HG03378 (cell line): Measurements from ENCODE around the gene MUC13.
"Not testable (repeated sequence)": the region's sequence is repeated elsewhere in the genome, so short reads cannot be mapped to it uniquely, and the experiment has no call there.

Source experiments
- ATAC-seq: cut with Tn5 transposase; IDR thresholded peaks from one replicate; pipeline ENCODE4 v1.9.1; 2021; ENCODE audit warnings: mild to moderate bottlenecking, moderate library complexity; ENCODE audit not compliant: unreplicated experiment

MUC13 gene, protein sequence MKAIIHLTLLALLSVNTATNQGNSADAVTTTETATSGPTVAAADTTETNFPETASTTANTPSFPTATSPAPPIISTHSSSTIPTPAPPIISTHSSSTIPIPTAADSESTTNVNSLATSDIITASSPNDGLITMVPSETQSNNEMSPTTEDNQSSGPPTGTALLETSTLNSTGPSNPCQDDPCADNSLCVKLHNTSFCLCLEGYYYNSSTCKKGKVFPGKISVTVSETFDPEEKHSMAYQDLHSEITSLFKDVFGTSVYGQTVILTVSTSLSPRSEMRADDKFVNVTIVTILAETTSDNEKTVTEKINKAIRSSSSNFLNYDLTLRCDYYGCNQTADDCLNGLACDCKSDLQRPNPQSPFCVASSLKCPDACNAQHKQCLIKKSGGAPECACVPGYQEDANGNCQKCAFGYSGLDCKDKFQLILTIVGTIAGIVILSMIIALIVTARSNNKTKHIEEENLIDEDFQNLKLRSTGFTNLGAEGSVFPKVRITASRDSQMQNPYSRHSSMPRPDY

DNA sequence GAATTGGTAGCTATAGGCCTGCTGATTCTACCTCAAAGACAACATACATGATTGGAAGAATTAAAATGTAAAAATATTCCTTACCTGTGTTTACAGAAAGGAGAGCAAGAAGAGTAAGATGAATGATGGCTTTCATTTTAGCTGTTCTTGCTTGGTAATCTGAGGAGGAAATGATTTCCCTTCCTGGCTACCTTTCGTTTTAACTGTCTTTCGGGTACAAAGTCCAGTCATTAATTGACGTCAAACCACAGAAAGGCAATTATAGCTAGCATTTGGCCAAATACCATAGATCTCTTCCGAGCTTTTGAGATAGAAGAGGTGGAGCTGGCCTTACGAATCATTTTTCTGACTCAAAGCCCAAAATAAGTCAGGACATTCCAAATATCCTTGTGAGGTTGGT lies at the start of gene MUC13:
TSS of gene MUC13 (minus strand) at position 175 of the 400 bp plus-strand sequence. CDS start at position 136, 39 bp downstream.
- no peak for ATAC-seq

DNA sequence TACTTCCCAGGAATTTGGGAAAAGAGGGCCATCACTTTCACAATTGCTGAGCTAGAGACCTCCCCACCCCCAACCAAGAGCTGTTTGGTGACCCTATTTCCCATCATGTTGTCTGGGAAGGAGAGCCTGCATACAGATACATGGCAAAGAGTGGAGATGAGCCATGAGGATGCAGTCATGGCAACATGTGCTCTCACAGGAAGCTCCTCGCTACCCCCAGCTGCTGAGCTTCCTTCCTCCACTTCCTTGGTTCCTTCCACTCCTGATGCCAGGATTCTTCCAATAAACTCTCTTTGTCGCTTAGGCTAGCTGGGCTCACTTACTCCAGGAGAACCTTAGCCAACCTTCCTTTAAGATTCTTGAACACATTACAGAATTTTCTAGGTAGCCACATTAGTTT lies 48.3 kb upstream of the MUC13 start:
- ATAC-seq: no peak

DNA sequence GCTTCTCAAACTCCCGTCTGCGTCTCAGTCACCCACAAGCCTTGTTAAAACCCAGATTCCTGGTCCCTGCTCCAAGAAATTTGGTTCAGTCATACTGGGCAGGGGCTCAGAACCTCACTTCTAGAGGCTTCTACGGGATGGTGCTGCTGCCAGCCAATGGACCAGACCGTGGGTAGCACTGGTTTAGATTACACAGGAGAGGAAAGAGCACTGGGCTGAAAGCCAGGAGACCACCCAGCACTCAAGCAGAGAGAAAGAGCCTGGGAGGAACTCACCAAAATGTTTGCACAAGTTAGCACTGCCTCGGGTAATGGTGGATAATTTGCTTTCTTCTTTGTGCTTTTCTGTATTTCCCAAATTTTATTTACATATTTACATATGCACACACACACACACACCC lies 46.9 kb upstream of the MUC13 start:
- ATAC-seq: no peak

DNA sequence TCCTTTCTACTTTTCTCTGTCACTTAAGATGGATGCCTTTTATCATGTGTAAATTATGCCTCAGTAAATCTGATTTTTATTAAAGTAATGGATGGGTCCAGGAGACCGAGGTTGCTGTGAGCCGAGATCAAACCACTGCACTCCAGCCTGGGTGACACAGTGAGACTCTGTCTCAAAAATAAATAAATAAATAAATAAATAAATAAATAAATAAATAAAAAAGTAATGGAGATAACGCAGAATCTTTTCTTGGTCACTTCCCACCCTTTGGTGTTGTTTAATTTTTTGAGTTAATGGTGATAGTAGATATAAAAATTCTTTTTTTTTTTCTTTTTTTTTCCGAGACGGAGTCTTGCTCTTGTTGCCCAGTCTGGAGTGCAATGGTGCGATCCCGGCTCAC lies 44.1 kb upstream of the MUC13 start:
- ATAC-seq: no peak

DNA sequence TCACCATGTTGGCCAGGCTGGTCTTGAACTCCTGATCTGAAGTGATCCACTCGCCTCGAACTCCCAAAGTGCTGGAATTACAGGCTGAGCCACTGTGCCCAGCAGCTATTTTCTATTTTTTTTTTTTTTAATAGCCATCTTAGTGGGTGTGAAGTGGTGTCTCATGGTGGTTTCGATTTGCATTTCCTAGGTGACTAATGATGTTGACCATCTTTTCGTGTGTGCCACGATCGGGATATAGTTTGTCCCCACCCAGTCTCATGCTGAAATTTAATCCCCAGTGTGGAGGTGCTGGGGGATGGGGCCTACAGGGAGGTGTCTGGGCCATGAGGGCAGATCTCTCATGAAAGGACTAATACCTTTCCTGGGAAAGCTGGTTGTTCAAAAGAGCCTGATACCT lies 41.8 kb upstream of the MUC13 start:
- ATAC-seq: no peak

DNA sequence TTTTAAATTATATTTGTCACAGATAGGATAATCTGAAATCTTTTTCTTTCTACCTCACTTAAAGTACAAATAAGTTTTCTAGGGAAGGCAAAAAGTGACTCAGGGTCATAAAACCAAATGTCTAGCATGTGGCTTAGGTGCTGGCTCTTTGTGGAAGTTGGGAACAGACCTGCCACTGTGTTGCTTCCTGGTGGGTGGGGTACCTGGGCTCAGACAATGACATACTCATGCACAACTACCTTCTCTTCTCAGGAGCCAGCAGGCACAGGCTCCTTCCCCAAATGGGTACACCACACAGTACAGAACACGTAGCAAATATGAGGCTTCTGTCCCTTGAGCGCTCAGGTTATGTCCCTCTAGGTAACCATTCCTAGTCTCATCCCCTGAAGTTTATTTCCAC lies 40.1 kb upstream of the MUC13 start:
- ATAC-seq: no peak

DNA sequence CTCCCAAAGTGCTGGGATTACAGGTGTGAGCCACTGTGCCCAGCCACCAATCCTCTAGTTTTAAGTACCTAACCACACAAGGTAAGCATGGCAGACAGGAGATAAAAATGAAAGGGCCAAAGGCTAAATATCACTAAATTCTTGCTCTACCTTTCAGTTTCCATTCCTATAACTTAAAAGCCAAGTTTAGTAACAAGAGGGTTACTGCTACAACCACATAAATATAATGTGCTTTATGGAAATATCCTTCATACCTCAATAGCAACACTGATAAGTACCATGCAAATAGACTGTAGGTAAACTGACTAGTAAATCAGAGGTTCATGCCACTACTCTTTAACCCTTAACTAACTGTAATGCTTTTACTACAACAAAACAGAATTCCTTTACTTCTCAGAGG lies 38.7 kb upstream of the MUC13 start:
- no peak for ATAC-seq

DNA sequence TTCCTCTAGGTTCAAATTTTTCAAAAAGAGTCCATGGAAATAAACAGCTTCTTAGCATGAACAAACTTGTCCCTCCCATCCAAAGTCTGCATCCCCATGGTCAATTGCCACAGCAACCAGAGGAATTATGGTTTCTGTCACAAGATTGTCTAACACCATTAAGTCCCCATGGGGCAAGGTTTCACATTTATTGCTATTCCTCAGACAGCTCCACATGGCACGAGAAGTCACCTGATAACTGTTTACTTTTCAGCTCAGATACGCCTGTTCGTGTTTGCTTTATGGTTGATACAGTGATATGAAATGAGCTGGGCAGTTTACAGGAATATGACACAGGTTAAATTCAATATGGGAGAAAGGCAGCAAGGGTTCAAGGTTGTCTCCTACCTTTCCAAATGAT lies 37.9 kb upstream of the MUC13 start:
- ATAC-seq: no peak

DNA sequence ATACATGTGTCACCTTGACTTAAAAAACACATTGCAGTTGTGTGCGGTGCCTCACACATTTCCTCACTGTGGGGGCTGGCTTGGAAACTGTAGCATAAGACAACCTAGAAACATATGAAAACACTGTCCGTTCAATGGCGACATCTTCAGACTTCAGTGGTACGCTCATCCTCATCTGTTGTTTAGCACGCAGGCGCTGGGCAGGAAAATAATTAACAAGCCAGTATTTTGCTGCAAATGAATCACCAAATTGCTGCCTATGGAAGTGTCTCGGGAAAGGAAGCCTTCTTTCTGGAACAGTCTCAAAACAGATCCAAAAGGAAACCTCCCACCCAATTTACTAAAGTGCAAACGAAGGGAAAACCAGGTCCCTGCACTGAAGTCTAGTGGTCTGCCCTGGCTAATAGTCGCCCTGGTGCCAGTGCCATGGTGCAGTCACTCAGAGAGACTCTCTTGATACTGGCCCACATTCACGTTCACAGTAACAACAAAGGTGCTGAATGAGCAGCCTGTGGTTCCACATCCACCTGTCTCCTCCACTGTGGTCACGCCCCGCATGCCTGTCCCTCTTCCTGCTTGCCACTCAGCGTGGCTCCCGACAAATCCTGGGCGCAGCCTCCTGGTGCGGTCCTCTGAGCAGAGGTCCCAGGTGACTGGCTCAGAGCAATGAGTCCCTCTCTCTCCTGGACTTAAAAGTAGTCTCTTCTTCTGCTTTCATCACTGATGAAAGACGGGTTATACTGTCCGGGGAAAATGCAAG lies 35.6 kb upstream of the MUC13 start:
- ATAC-seq: no peak

DNA sequence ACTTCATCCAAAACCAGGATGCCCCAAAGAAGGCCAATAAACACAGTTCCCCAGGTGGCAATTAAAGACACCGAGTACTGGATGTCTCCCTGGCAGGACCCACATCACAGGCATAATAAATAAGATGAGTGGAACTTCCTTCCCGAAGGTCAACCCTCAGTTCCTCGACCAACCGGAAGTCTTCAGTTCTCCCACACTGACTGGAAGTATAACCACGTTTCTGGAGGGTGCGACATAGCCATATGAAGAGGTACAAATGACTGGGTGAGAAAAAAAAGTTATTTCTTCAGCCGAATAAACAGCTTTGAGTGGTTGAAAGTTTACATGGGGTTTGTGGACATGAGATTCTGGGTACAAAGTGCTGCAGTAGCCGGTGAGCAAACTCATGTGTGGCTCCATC lies 34.6 kb upstream of the MUC13 start:
- ATAC-seq: no peak

DNA sequence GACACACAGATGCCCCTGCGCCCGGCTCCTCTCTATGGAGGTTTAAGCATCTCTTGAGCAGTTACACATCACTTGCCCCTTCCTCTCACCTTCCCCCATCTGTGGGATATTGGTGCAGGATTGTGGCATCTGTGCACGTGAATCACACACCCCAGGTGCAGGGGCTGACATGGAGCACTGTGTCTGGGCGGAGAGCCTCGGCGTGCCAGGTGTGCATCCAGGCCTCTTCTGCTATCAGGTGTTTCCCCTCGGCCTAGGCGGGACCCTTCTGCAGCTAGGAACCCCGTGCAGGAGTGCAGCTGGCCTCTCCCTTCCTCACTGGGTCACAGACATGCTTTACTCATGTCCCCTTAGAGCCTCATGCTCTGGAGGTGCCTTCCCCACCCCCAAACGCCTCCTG lies 33.4 kb upstream of the MUC13 start:
- no peak for ATAC-seq

DNA sequence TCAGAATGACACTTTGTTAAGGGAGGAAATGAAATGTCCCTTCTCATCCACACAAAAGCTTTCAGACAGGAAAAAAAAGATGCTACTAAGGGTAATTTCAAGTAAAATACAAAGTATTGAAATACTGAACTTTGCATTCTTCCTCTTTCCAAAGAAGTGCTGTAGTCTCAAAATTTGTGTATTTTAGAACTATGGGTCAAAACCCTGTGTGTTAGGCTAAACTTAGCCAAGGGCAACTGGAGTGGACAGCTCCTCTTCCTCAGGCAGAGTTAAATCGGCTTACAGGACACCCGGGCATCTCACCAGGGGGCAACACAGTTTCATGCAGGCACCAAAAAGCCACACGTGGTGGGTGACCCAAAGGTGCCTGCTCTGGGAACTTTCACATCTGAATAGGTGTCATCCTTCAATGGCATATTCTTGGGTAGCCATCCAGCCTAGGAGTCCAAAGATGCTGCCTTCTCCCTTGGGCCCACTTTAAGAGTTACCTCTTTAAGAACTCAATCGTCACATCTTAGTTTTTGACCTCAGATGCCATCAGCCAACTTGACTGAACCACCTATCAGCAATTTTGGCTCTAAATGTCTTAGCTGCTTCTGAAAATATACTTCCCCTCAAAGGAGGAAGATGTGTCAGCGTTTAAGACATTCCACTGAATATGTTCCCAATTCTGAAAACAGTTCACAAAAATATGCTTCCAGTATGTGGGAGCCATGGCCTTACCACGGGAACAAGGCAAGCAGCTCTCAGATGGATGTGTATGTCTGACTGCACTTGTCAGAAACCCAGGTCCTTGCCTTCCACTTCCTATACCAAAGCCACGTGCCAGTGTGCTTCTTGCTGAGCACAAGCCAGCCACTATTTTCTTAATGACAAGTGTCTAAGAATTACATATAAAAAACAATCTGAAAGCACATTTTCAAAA lies 32.2 kb upstream of the MUC13 start:
- ATAC-seq: no peak

DNA sequence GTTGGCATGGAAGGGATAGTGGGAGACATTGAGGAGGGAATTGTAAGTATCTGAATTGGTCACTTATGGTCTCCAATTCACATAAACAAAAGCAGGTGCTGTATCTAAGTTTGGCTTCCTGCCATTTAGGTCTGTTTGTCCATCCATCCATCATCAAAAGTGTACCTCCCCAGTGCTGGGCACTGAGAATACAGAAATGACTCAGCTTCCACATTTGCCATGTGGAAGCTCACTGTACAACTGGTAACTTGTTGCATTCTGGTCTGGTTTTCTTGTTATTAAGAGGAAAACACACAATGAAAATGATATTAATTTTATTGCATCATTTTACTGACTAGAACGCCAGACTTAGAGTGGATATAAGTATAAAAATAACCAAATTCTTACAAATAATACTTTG lies 30.9 kb upstream of the MUC13 start:
- ATAC-seq: no peak

DNA sequence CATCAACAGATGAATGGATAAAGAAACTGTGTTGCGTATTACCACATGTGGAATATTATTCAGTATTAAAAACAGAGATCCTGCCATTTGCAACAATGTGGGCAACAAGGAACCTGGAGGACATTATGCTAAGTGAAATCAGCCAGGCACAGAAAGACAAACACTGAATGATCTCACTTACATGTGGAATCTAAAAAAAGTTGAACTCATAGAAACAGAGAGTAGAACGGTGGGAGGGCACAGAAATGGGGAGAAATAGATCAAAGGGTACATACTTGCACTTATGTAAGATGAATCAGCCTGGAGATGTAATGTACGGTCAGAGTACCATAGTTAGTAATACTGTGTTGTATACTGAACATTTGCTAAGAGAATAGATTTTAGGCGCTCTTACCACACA lies 29.8 kb upstream of the MUC13 start:
- no peak for ATAC-seq

DNA sequence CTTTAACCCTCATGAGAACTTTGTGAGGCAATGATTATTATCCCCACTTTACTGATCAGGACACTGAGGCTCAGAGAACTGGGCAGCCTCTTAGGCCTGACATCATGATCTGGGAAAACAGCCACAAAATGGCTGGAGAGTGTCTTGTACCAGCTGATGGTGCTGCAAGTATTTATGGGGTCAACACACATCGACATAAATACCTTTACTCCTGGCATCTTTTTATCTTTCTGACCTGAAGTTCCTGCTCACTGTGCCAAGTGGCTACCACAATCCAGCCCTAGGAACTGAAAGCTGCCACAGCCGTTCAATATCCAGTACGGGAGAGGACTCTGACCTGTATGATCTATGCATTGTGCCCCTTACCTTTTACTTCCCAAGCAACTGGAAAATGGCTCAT lies 29.2 kb upstream of the MUC13 start:
- no peak for ATAC-seq

DNA sequence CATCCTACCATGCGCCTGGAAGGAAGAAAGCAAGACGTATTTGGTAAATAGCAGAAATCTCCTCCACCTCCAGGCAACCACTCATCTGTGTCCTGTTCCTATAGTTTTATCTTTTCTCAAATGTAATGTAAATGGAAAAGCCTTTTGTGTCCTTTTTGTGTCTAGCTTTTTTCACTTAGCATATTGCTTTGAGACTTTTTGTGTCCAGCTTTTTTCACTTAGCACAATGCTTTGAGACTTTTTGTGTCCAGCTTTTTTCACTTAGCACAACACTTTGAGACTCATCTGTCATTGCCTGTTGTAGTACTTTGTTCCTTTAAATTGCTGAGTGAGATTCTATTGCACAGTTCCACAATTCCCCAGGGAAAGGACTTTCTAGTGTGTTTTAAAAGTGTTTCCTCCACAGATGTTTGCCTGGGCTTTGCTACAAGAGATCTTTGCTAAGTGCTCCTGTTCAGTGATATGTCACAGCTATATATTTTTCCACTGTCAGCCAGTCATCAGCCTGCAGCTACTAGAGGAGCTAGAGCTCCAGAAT lies 27.9 kb upstream of the MUC13 start:
- ATAC-seq: no peak

DNA sequence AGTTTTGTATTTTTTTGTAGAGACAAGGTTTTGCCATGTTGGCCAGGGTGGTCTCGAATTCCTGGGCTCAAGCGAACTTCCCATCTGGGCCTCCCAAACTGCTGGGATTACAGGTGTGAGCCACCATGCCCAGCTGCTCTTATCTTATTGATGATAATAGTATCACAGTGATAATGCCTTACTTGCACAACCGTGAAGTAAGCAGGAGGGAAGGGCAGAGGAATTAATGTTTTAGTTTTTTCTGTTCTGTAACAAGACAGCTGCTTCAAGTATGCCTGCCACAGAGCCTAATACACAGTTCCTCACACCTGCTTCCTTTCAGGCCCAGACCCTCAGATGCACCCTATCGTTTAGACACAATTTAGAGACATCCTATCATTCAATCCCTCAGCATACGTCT lies 26.1 kb upstream of the MUC13 start:
- ATAC-seq: no peak

DNA sequence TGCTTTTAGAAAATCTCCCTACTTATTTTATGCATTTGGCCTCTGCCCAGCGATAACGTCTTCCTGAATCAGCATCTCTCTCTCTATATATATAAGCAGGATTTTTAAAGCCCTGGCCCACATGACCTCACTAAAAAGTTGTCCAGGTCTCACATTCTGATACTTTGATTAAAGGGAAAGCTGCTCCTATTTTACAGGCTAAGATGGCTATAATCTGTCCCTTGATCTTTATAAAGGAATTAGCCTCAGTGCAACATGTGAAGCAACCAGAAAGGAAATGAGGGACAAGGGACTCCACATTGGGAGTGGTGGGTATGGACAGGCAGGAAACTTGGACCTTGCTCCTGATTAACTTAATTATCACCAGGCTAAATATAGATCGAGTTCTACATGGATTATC lies 25.6 kb upstream of the MUC13 start:
- no peak for ATAC-seq

DNA sequence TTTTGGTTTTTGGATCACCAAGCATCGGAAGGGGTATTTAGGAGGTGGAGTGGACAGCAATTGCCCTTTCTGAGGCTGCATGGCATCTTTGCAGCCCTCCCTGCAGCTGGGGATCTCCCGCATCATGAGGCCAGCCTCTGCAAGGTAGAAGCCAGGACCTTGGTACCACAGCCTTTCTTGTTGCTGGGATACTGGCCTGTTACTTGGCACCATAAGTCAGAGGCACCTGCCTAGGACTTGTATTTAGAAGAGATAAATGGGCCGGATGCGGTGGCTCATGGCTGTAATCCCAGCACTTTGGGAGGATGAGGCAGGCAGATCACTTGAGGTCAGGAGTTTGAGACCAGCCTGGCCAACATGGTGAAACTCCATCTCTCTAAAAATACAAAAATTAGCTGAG lies 23.4 kb upstream of the MUC13 start:
- ATAC-seq: not testable (repeated sequence)

DNA sequence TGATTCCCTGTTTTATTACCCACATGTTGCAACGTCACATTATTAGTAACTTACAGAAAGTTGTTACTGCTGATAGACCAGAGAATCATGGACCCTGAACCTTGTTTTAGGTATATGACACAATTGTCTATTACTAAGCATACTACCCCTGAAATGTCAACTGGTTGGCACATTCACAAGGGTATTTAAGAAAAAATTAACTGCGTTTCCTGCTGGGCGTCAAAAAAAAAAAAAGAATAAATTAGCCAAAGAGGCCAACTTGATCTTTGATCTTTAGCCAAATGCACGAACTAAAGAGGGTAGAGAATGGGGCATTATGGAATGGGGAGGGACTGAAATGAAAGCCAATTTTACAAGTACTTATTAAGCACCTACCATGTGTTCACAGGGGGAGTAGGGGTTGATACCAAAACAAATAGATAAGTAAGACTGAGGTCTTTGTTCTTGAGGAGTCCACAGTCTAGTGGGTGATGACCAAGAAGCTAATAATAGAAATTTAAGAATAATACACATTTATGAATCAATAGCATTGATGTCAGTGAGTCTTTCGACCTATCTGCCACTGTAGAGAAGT lies 17.8 kb upstream of the MUC13 start:
- no peak for ATAC-seq
